ENCODE data around the gene PLCZ1. TPM values are rescaled to one million over a fixed set of nuclear protein-coding genes. Genes with fewer than 3 reads are reported as not detected.
"Not testable (repeated sequence)": the region's sequence is repeated elsewhere in the genome, so short reads cannot be mapped to it uniquely, and the experiment has no call there.

The PLCZ1 gene
- polyA plus RNA-seq (ENCODE audit: insufficient read length in 10 of 10), result under 1 TPM in 2 of 10 donors, not detected in 8; 0.18 to 0.65 TPM
- long read RNA-seq, donor 1, result 0 reads
- long read RNA-seq, donor 2, result 0 reads
- long read RNA-seq, donor 3, result 0 reads
- long read RNA-seq, donor 4, result 0 reads
- long read RNA-seq, donor 5, result 0 reads
- long read RNA-seq, donor 6, result 0 reads
- long read RNA-seq, donor 7, result 0 reads
- long read RNA-seq, donor 8, result 0 reads
- long read RNA-seq, donor 9, result 0 reads

GRCh38 chr12:18737819-18738218 lies at the start of gene PLCZ1, which contains the start of gene CAPZA3:
PLCZ1 (minus strand) TSS chr12:18738012; CDS start chr12:18737371, 641 bp downstream.
CAPZA3 (plus strand) TSS chr12:18738119; CDS start chr12:18738269, 150 bp downstream.
- no peak for DNase-seq

- DNase-seq, result not testable (repeated sequence)
These were observed 47.7 kb upstream of the PLCZ1 start for GRCh38 chr12:18785465-18785864.

- DNase-seq, result no peak
These were observed 45.0 kb upstream of the PLCZ1 start for GRCh38 chr12:18782827-18783226.

- DNase-seq, result not testable (repeated sequence)
These were observed 28.7 kb upstream of the PLCZ1 start for GRCh38 chr12:18766479-18766878.

GRCh38 chr12:18755341-18755740 lies 17.5 kb upstream of the PLCZ1 start:
- DNase-seq, result no peak

- DNase-seq, result no peak
These were observed 16.4 kb upstream of the PLCZ1 start for GRCh38 chr12:18754124-18754707.

- peak in 1 of 3 donors; percentile 3 for DNase-seq
These were observed 15.8 kb upstream of the PLCZ1 start for GRCh38 chr12:18753481-18754123.

GRCh38 chr12:18752947-18753346 lies 15.1 kb upstream of the PLCZ1 start:
- DNase-seq, result no peak

- DNase-seq, result peak; percentile 7 to 94 (median 9)
These were observed 14.6 kb upstream of the PLCZ1 start for GRCh38 chr12:18752280-18752920.

- DNase-seq, result no peak
These were observed 14.1 kb upstream of the PLCZ1 start for GRCh38 chr12:18751866-18752265.

GRCh38 chr12:18750085-18750484 lies 12.3 kb upstream of the PLCZ1 start:
- no peak for DNase-seq

- DNase-seq, result peak in 1 of 3 donors; percentile 17
These were observed 11.7 kb upstream of the PLCZ1 start for GRCh38 chr12:18749386-18749957.

- DNase-seq, result peak in 1 of 3 donors; percentile 83
These were observed 10.1 kb upstream of the PLCZ1 start for GRCh38 chr12:18747895-18748294.

GRCh38 chr12:18731156-18731555 lies 6.7 kb downstream of the PLCZ1 start:
- DNase-seq, result no peak

GRCh38 chr12:18723752-18724151 lies 14.1 kb downstream of the PLCZ1 start:
- peak in 1 of 3 donors; percentile 33 for DNase-seq

GRCh38 chr12:18721452-18721851 lies 16.4 kb downstream of the PLCZ1 start:
- DNase-seq, result no peak

GRCh38 chr12:18720690-18721089 lies 17.1 kb downstream of the PLCZ1 start:
- no peak for DNase-seq

GRCh38 chr12:18719922-18720510 lies 17.8 kb downstream of the PLCZ1 start:
- DNase-seq, result no peak

- DNase-seq, result no peak
These were observed 19.4 kb downstream of the PLCZ1 start for GRCh38 chr12:18718462-18718861.

- DNase-seq, result no peak
These were observed 21.6 kb downstream of the PLCZ1 start for GRCh38 chr12:18716236-18716635.

- DNase-seq, result peak in 1 of 3 donors; percentile 10
These were observed 31.0 kb downstream of the PLCZ1 start for GRCh38 chr12:18706798-18707197.

GRCh38 chr12:18703911-18704310 lies 33.9 kb downstream of the PLCZ1 start:
- DNase-seq, result no peak

Measured in muscle of back (tissue), 13 donors.